IPS-15b (cell line): ENCODE measurements around the gene HBE1.

ENCODE experiments used
- H3K27me3 ChIP-seq: one replicate; pipeline ENCODE4 v1.6.1; 2013; ENCODE audit warnings: low read length; ENCODE audit not compliant: control insufficient read depth, insufficient read depth
- H3K36me3 ChIP-seq: one replicate; pipeline ENCODE4 v1.6.1; 2013; ENCODE audit warnings: low read length; ENCODE audit not compliant: control insufficient read depth, insufficient read depth
- H3K4me1 ChIP-seq: one replicate; pipeline ENCODE4 v1.6.1; 2013; ENCODE audit warnings: mild to moderate bottlenecking, low read length; ENCODE audit not compliant: control insufficient read depth, insufficient read depth
- H3K4me3 ChIP-seq: one replicate; pipeline ENCODE4 v1.5.1; 2013; ENCODE audit warnings: low read depth, low read length
- H3K9ac ChIP-seq: one replicate; pipeline ENCODE4 v1.6.1; 2013; ENCODE audit warnings: low read depth, mild to moderate bottlenecking, low read length
- H3K9me3 ChIP-seq: one replicate; pipeline ENCODE4 v1.6.1; 2013; ENCODE audit warnings: mild to moderate bottlenecking, low read length; ENCODE audit not compliant: control insufficient read depth, insufficient read depth

The HBE1 gene

DNA sequence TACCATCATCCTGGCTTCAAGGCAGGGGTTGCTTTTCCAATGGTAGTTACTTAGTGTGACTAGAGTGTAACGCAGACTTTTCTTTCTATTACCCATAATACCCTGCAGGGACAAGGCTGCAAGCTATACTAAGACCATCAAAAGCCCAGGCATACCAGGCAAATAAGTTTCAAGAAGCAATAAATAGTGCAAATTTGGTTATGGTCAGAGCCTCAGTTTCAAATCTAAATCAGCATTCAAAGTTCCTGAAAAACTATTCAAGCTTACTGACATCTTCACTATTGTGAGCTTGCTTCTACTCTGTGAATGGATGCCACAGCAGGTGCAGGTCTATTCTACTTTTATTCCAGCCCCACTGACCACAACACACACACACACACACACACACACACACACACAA is 40.4 kb downstream of the HBE1 start:
- Histone ChIP-seq H3K9me3 (no peaks in the 10 kb centered on the region), H3K4me3 (no peak overlapping the region), H3K9ac (no peak overlapping the region), H3K4me1 (no peaks in the 10 kb centered on the region), H3K36me3 (no peaks in the 10 kb centered on the region), H3K27me3 (no peaks in the 10 kb centered on the region)

DNA sequence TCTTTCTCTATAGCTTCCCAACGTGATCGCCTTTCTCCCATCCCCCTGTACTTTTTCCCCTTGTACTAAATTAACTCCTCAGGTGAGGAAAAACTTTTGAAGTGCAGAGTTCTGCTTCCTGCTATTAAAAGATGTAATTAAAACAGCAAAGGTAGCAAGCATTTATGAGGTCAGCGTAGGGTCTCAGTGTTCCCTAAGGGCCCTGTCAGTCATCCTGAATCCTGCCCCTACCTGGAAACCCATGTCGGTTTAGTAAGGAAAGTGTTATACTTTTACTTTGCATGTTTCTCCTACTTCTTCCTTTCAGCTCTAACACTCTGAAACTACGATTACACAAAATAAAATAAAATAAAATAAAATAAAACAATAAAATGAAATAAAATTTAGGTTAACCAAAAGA is 41.6 kb downstream of the HBE1 start:
- H3K4me3 ChIP-seq: no peak overlapping the region
- H3K4me1 ChIP-seq: no peaks in the 10 kb centered on the region
- H3K36me3 ChIP-seq: no peaks in the 10 kb centered on the region
- H3K9ac ChIP-seq: no peak overlapping the region
- H3K27me3 ChIP-seq: no peaks in the 10 kb centered on the region
- no peaks in the 10 kb centered on the region for H3K9me3 ChIP-seq

DNA sequence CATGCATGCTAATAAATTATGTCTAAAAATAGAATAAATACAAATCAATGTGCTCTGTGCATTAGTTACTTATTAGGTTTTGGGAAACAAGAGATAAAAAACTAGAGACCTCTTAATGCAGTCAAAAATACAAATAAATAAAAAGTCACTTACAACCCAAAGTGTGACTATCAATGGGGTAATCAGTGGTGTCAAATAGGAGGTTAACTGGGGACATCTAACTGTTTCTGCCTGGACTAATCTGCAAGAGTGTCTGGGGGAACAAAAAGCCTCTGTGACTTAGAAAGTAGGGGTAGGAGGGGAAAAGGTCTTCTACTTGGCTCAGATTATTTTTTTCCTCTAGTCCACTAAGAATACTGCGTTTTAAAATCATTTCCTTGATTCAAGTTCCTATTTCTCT is 42.1 kb downstream of the HBE1 start:
- no peaks in the 10 kb centered on the region for H3K36me3 ChIP-seq
- H3K9me3 ChIP-seq: no peaks in the 10 kb centered on the region
- H3K27me3 ChIP-seq: no peaks in the 10 kb centered on the region
- no peak overlapping the region for H3K9ac ChIP-seq
- H3K4me3 ChIP-seq: no peak overlapping the region
- no peaks in the 10 kb centered on the region for H3K4me1 ChIP-seq

DNA sequence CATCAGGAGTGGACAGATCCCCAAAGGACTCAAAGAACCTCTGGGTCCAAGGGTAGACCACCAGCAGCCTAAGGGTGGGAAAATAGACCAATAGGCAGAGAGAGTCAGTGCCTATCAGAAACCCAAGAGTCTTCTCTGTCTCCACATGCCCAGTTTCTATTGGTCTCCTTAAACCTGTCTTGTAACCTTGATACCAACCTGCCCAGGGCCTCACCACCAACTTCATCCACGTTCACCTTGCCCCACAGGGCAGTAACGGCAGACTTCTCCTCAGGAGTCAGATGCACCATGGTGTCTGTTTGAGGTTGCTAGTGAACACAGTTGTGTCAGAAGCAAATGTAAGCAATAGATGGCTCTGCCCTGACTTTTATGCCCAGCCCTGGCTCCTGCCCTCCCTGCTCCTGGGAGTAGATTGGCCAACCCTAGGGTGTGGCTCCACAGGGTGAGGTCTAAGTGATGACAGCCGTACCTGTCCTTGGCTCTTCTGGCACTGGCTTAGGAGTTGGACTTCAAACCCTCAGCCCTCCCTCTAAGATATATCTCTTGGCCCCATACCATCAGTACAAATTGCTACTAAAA is 42.9 kb downstream of the HBE1 start, which contains the start of gene HBB:
Gene HBB (minus strand): TSS at position 340 of the 579 bp plus-strand sequence. CDS start 50 bp downstream, at position 290.
- no peak within 1 kb of the TSS for H3K9ac ChIP-seq
- no peaks in the 10 kb centered on the region for H3K9me3 ChIP-seq
- no peaks in the 10 kb centered on the region for H3K27me3 ChIP-seq
- H3K4me1 ChIP-seq: no peaks in the 10 kb centered on the region
- no peak within 1 kb of the TSS for H3K4me3 ChIP-seq
- H3K36me3 ChIP-seq: no peaks in the 10 kb centered on the region

DNA sequence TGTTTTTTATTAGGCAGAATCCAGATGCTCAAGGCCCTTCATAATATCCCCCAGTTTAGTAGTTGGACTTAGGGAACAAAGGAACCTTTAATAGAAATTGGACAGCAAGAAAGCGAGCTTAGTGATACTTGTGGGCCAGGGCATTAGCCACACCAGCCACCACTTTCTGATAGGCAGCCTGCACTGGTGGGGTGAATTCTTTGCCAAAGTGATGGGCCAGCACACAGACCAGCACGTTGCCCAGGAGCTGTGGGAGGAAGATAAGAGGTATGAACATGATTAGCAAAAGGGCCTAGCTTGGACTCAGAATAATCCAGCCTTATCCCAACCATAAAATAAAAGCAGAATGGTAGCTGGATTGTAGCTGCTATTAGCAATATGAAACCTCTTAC is 44.3 kb downstream of the HBE1 start:
- Histone ChIP-seq H3K36me3 (no peaks in the 10 kb centered on the region), H3K4me3 (no peak overlapping the region), H3K27me3 (no peaks in the 10 kb centered on the region), H3K4me1 (no peaks in the 10 kb centered on the region), H3K9ac (no peak overlapping the region), H3K9me3 (no peaks in the 10 kb centered on the region)

DNA sequence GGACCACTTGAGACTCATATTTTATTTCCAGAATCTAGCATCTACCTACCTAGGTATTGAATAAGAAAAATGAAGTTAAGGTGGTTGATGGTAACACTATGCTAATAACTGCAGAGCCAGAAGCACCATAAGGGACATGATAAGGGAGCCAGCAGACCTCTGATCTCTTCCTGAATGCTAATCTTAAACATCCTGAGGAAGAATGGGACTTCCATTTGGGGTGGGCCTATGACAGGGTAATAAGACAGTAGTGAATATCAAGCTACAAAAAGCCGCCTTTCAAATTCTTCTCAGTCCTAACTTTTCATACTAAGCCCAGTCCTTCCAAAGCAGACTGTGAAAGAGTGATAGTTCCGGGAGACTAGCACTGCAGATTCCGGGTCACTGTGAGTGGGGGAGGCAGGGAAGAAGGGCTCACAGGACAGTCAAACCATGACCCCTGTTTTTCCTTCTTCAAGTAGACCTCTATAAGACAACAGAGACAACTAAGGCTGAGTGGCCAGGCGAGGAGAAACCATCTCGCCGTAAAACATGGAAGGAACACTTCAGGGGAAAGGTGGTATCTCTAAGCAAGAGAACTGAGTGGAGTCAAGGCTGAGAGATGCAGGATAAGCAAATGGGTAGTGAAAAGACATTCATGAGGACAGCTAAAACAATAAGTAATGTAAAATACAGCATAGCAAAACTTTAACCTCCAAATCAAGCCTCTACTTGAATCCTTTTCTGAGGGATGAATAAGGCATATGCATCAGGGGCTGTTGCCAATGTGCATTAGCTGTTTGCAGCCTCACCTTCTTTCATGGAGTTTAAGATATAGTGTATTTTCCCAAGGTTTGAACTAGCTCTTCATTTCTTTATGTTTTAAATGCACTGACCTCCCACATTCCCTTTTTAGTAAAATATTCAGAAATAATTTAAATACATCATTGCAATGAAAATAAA is 44.9 kb downstream of the HBE1 start:
- H3K4me1 ChIP-seq: no peaks in the 10 kb centered on the region
- H3K9me3 ChIP-seq: no peaks in the 10 kb centered on the region
- no peaks in the 10 kb centered on the region for H3K36me3 ChIP-seq
- no peaks in the 10 kb centered on the region for H3K27me3 ChIP-seq
- no peak overlapping the region for H3K4me3 ChIP-seq
- H3K9ac ChIP-seq: no peak overlapping the region

DNA sequence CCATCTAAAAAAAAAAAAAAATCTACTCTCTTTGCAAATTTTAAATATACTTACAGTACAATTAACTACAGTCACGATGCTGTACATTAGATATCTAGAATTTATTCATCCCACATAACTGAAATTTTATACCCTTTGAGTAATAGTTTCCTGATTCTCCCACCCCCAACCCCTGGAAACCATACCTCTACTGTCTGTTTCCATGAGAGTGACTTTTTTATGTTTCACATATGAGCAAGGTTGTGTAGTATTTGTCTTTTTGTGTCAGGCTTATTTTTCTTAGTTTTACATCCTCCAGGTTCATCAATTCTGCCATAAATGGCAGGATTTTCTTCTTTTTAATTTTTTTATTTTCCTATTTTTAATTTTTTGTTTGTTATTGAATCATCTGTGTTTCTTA is 46.1 kb downstream of the HBE1 start:
- H3K9me3 ChIP-seq: no peaks in the 10 kb centered on the region
- H3K27me3 ChIP-seq: no peaks in the 10 kb centered on the region
- no peaks in the 10 kb centered on the region for H3K4me1 ChIP-seq
- H3K9ac ChIP-seq: no peak overlapping the region
- no peak overlapping the region for H3K4me3 ChIP-seq
- H3K36me3 ChIP-seq: no peaks in the 10 kb centered on the region

DNA sequence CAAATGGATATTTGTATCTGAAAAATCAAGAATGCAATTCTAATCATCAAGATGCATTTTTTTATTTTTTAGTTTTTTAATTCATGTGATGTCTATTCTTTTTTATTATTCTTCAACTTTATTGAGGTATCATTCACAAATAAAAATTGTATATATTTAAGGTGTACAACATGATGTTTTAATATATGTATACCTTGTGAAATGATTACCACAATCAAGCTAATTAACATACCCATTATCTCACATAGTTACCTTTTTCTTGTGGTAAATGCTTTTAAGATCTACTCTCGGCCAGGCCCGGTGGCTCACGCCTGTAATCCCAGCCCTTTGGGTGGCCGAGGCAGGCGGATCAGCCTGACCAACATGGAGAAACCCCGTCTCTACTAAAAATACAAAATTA is 46.6 kb downstream of the HBE1 start:
- H3K36me3 ChIP-seq: no peaks in the 10 kb centered on the region
- H3K9me3 ChIP-seq: no peaks in the 10 kb centered on the region
- no peak overlapping the region for H3K9ac ChIP-seq
- no peaks in the 10 kb centered on the region for H3K27me3 ChIP-seq
- no peak overlapping the region for H3K4me3 ChIP-seq
- H3K4me1 ChIP-seq: no peaks in the 10 kb centered on the region
